CD14-positive monocyte (primary cell): ENCODE measurements around the gene DUSP28. TPM values are rescaled to one million over a fixed set of nuclear protein-coding genes. Genes with fewer than 3 reads are reported as not detected.

Source experiments
- DNase-seq, 3 donors: peaks; one replicate each; pipeline ENCODE4 v3.0.0-alpha.2; 2011 to 2022
- H2AFZ ChIP-seq: 2 replicates; pipeline ENCODE4 v1.6.0; 2012; ENCODE audit warnings: mild to moderate bottlenecking, low read depth, low read length, inconsistent platforms; ENCODE audit not compliant: insufficient read depth, poor library complexity, severe bottlenecking
- H3K27ac ChIP-seq, 2 donors: 1 replicate in 1 of 2; 2 replicates in 1 of 2; pipeline ENCODE4 v1.5.1; 2012 to 2013; ENCODE audit warnings: low read length in 2 of 2, control low read depth in 1 of 2, inconsistent platforms in 1 of 2, low read depth in 1 of 2, mild to moderate bottlenecking in 1 of 2
- H3K27me3 ChIP-seq, 2 donors: one replicate each; pipeline versions ENCODE4 v1.6.0 to v1.6.1; 2011 to 2013; ENCODE audit warnings: low read length in 2 of 2; ENCODE audit not compliant: control insufficient read depth in 2 of 2, insufficient read depth in 2 of 2
- H3K36me3 ChIP-seq, 2 donors: replicated peaks in 1 of 2; 1 replicate in 1 of 2; 2 replicates in 1 of 2; pipeline versions ENCODE4 v1.5.1 to v1.6.1; 2012 to 2013; ENCODE audit warnings: low read length in 2 of 2, control low read depth in 1 of 2, inconsistent platforms in 1 of 2, mild to moderate bottlenecking in 1 of 2; ENCODE audit not compliant: insufficient read depth in 2 of 2, control insufficient read depth in 1 of 2
- H3K4me1 ChIP-seq, 2 donors: 1 replicate in 1 of 2; 2 replicates in 1 of 2; pipeline versions ENCODE4 v1.5.1 to v1.6.1; 2012 to 2013; ENCODE audit warnings: low read length in 2 of 2, control low read depth in 1 of 2, inconsistent platforms in 1 of 2, mild to moderate bottlenecking in 1 of 2, moderate library complexity in 1 of 2; ENCODE audit not compliant: insufficient read depth in 2 of 2, control insufficient read depth in 1 of 2
- H3K4me2 ChIP-seq: replicated peaks from 2 replicates; pipeline ENCODE3; 2012; ENCODE audit warnings: low read length, moderate library complexity, mild to moderate bottlenecking; ENCODE audit not compliant: poor library complexity, severe bottlenecking; ENCODE audit errors: extremely low read depth
- H3K4me3 ChIP-seq, 3 experiments: fragments of 200-600 bp in 1 of 3; sonication (generic) in 1 of 3; replicated peaks in 1 of 3; 1 replicate in 2 of 3; 2 replicates in 1 of 3; pipeline ENCODE4 v1.5.1; 2011 to 2013; ENCODE audit warnings: low read length in 3 of 3, mild to moderate bottlenecking in 3 of 3, control low read depth in 2 of 3, low read depth in 2 of 3, inconsistent platforms in 1 of 3, moderate library complexity in 1 of 3
- H3K79me2 ChIP-seq: 2 replicates; pipeline ENCODE4 v1.6.0; 2012; ENCODE audit warnings: mild to moderate bottlenecking, control low read depth, inconsistent platforms, low read length, moderate library complexity; ENCODE audit not compliant: insufficient read depth
- H3K9ac ChIP-seq: 2 replicates; pipeline ENCODE4 v1.6.0; 2017; ENCODE audit warnings: low read length, mild to moderate bottlenecking; ENCODE audit not compliant: insufficient read depth, poor library complexity, severe bottlenecking
- H3K9me3 ChIP-seq, 2 donors: replicated peaks in 1 of 2; 1 replicate in 1 of 2; 2 replicates in 1 of 2; pipeline versions ENCODE4 v1.5.1 to v1.6.1; 2012 to 2013; ENCODE audit warnings: low read length in 2 of 2, control low read depth in 1 of 2; ENCODE audit not compliant: control insufficient read depth in 1 of 2, insufficient read depth in 1 of 2
- H4K20me1 ChIP-seq: 2 replicates; pipeline ENCODE4 v1.6.0; 2012; ENCODE audit warnings: mild to moderate bottlenecking, low read length, control low read depth, moderate library complexity; ENCODE audit not compliant: insufficient read depth
- H3K27ac Mint-ChIP-seq, 7 donors: one replicate each; pipeline ENCODE4 v1.8.0; 2020; ENCODE audit warnings: mild to moderate bottlenecking in 7 of 7, mixed read lengths in 7 of 7, moderate library complexity in 6 of 7, inconsistent platforms in 2 of 7
- H3K27me3 Mint-ChIP-seq, 3 donors: one replicate each; pipeline ENCODE4 v1.8.0; 2021 to 2022; ENCODE audit warnings: low read depth in 3 of 3, mild to moderate bottlenecking in 3 of 3, mixed read lengths in 3 of 3, moderate library complexity in 3 of 3, inconsistent platforms in 1 of 3
- H3K36me3 Mint-ChIP-seq, 2 donors: one replicate each; pipeline ENCODE4 v1.8.0; 2020; ENCODE audit warnings: mixed read lengths in 2 of 2, inconsistent platforms in 1 of 2, mild to moderate bottlenecking in 1 of 2
- H3K4me1 Mint-ChIP-seq: one replicate; pipeline ENCODE4 v1.8.0; 2020; ENCODE audit warnings: mild to moderate bottlenecking, mixed read lengths
- H3K4me3 Mint-ChIP-seq, 2 donors: one replicate each; pipeline ENCODE4 v1.8.0; 2020; ENCODE audit warnings: mild to moderate bottlenecking in 2 of 2, mixed read lengths in 2 of 2, moderate library complexity in 1 of 2
- H3K9me3 Mint-ChIP-seq, 7 donors: one replicate each; pipeline ENCODE4 v1.8.0; 2020 to 2022; ENCODE audit warnings: mixed read lengths in 7 of 7, mild to moderate bottlenecking in 6 of 7, moderate library complexity in 6 of 7, inconsistent platforms in 2 of 7
- CTCF ChIP-seq: fragments of 200-600 bp; IDR thresholded peaks from one replicate; pipeline ENCODE4 v1.8.0; 2022; ENCODE audit warnings: antibody characterized with exemption, mild to moderate bottlenecking
- WGBS: methylation state at CpG from one replicate; pipeline ENCODE4 v1.1.5; 2013; ENCODE audit warnings: missing lambda C conversion rate; ENCODE audit not compliant: insufficient coverage; 5-methylcytosine and 5-hydroxymethylcytosine counted together
- intact Hi-C, 2 donors: fragments of 100-400 bp; cut with micrococcal nuclease; formaldehyde crosslinking; loops; one replicate each; pipeline versions ENCODE4 v1.15.0 to v1.15.1; 2023
- polyA plus RNA-seq, 3 donors: library from polyadenylated mRNA; depleted of rRNA in 1 of 3; unstranded in 2 of 3; stranded (reverse) in 1 of 3; fragments of 300-500 nt in 2 of 3; fragments of >200 nt in 1 of 3; fragmentation: Illumina TruSeq in 2 of 3; gene quantifications; 1 replicate in 2 of 3; 2 replicates in 1 of 3; pipeline ENCODE4 v1.2.3, GENCODE V29; 2012 to 2021

The DUSP28 gene
- polyA plus RNA-seq, 3 donors, result 10.8 to 17.7 (median 17.1) TPM

- H3K27me3 ChIP-seq, result no peaks in the 10 kb centered on the region
- Mint-ChIP-seq H3K4me1 (peaks cover 17% of the 10 kb centered on the region), H3K4me3 (peak overlapping the region in 1 of 2 donors; percentile 4), H3K27me3 (peaks cover under 1 to 7% (median under 1%) of the 10 kb centered on the region in 3 donors), H3K36me3 (peaks cover 26 to 39% of the 10 kb centered on the region in 2 donors), H3K27ac (peak overlapping the region; percentile 90 to 99 (median 97)), H3K9me3 (peaks cover 0 to 3% (median 0%) of the 10 kb centered on the region in 7 donors)
- H3K36me3 ChIP-seq, result peaks cover 3 to 16% of the 10 kb centered on the region in 2 donors
- peak overlapping the region; percentile 61 for H3K9ac ChIP-seq
- H3K79me2 ChIP-seq, result no peaks in the 10 kb centered on the region
- peak overlapping the region in 1 of 3 experiments; percentile 45 for H3K4me3 ChIP-seq
- no peaks in the 10 kb centered on the region for H4K20me1 ChIP-seq
- no peak for DNase-seq
- intact Hi-C loops, result loop anchor here (2.0 to 10.0 kb wide), 6 partner anchors 43 to 320 kb away; partner anchors contain the start of genes ANKMY1 (in 1 of the 2), CAPN10 (in 1 of the 2) and DUSP28 (in 1 of the 2)
- 64% methylated on average over 2 of the region's 2 CpGs for WGBS
- H3K9me3 ChIP-seq, result no peaks in the 10 kb centered on the region
- peak overlapping the region; percentile 62 for H2AFZ ChIP-seq
- peaks cover 13 to 15% of the 10 kb centered on the region in 2 donors for H3K4me1 ChIP-seq
- no peak for TF ChIP-seq CTCF
- peak overlapping the region; percentile 55 to 93 for H3K27ac ChIP-seq
- peak overlapping the region; percentile 53 for H3K4me2 ChIP-seq
Observed at GRCh38 chr2:240514631-240515030, 45.5 kb upstream of the DUSP28 start.

GRCh38 chr2:240517342-240517741, 42.8 kb upstream of the DUSP28 start:
- Histone ChIP-seq H3K79me2 (no peaks in the 10 kb centered on the region), H3K27ac (no peak overlapping the region), H3K9me3 (peaks cover 9 to 17% of the 10 kb centered on the region in 2 donors), H2AFZ (no peak overlapping the region), H3K4me3 (no peak overlapping the region), H3K4me2 (no peak overlapping the region), H3K4me1 (peaks cover 13 to 15% of the 10 kb centered on the region in 2 donors), H3K9ac (no peak overlapping the region), H3K27me3 (peaks cover 0 to 8% of the 10 kb centered on the region in 2 donors), H4K20me1 (peaks cover 4% of the 10 kb centered on the region), H3K36me3 (peaks cover under 1 to 13% of the 10 kb centered on the region in 2 donors)
- TF ChIP-seq CTCF, result no peak
- peaks cover 23% of the 10 kb centered on the region for H3K4me1 Mint-ChIP-seq
- intact Hi-C loops, result loop anchor here (5.0 to 10.0 kb wide), 4 partner anchors 40 to 317 kb away; partner anchors contain the start of genes ANKMY1 (in 1 of the 2) and CAPN10 (in 1 of the 2)
- peaks cover 14 to 28% (median 16%) of the 10 kb centered on the region in 3 donors for H3K27me3 Mint-ChIP-seq
- DNase-seq, result no peak
- WGBS, result 100% methylated on average over 4 of the region's 4 CpGs
- no peak overlapping the region for H3K27ac Mint-ChIP-seq
- peaks cover 28 to 38% of the 10 kb centered on the region in 2 donors for H3K36me3 Mint-ChIP-seq
- H3K4me3 Mint-ChIP-seq, result no peak overlapping the region
- peaks cover 5 to 17% (median 13%) of the 10 kb centered on the region in 7 donors for H3K9me3 Mint-ChIP-seq
